HEK293 (cell line): ENCODE measurements around the gene NUAK1.

Source experiments
- CTCF ChIA-PET: fragments of 350-600 bp; formaldehyde crosslinking; extraction: SDS; loops from one replicate; lab custom pipeline; 2021; ENCODE audit warnings: antibody characterized with exemption; lab: Yijun Ruan, JAX
- POLR2A ChIA-PET: fragments of 300-600 bp; formaldehyde crosslinking; extraction: SDS; loops from one replicate; lab custom pipeline; 2020; ENCODE audit warnings: antibody characterized with exemption, inconsistent platforms; lab: Yijun Ruan, JAX
- H3K27ac ChIP-seq: fragments of 200-500 bp; sonication (Bioruptor generic); 2 replicates; pipeline ENCODE4 v1.5.1; 2014; ENCODE audit warnings: low read depth, low read length, control low read depth, inconsistent platforms; ENCODE audit errors: extremely low read depth
- H3K36me3 ChIP-seq, 2 experiments: fragments of 200-500 bp in 1 of 2; sonication (Bioruptor generic) in 1 of 2; 1 replicate in 1 of 2; 2 replicates in 1 of 2; pipeline ENCODE4 v1.5.1; 2014 to 2017; ENCODE audit warnings: inconsistent platforms in 2 of 2, low read length in 2 of 2; ENCODE audit not compliant: control insufficient read depth in 2 of 2, insufficient read depth in 1 of 2
- H3K4me1 ChIP-seq: fragments of 200-500 bp; sonication (Bioruptor generic); 2 replicates; pipeline ENCODE4 v1.5.1; 2014; ENCODE audit warnings: mild to moderate bottlenecking, low read length, inconsistent platforms; ENCODE audit not compliant: control insufficient read depth, insufficient read depth
- H3K4me3 ChIP-seq: 2 replicates; pipeline ENCODE4 v1.5.1; 2011; ENCODE audit warnings: low read depth, mild to moderate bottlenecking, control low read depth, low read length, moderate library complexity
- H3K9me3 ChIP-seq: fragments of 200-500 bp; sonication (Bioruptor generic); 2 replicates; pipeline ENCODE4 v1.5.1; 2014; ENCODE audit warnings: low read depth, low read length, inconsistent platforms; ENCODE audit not compliant: control insufficient read depth, insufficient read depth
- GFI1B ChIP-seq: fragments of 450-650 bp; formaldehyde crosslinking; IDR thresholded peaks from 2 replicates; pipeline ENCODE4 v1.5.1; 2016; ENCODE audit warnings: missing biosample characterization, missing genetic modification characterization
- GLIS2 ChIP-seq: fragments of 450-650 bp; formaldehyde crosslinking; IDR thresholded peaks from 2 replicates; pipeline ENCODE4 v1.5.1; 2016; ENCODE audit warnings: missing biosample characterization, missing genetic modification characterization
- TRIM28 ChIP-seq: IDR thresholded peaks from 2 replicates; pipeline ENCODE4 v1.6.1; 2011; ENCODE audit warnings: low read length, control low read depth, borderline replicate concordance
- ZNF114 ChIP-seq: fragments of 450-650 bp; formaldehyde crosslinking; IDR thresholded peaks from 2 replicates; pipeline ENCODE4 v1.5.0; 2017; ENCODE audit warnings: missing biosample characterization, missing genetic modification characterization
- ZNF138 ChIP-seq: fragments of 450-650 bp; formaldehyde crosslinking; IDR thresholded peaks from 2 replicates; pipeline ENCODE4 v1.5.1; 2016; ENCODE audit warnings: missing biosample characterization, missing genetic modification characterization, borderline replicate concordance
- ZNF266 ChIP-seq: fragments of 450-650 bp; formaldehyde crosslinking; IDR thresholded peaks from 2 replicates; pipeline ENCODE4 v1.5.1; 2016; ENCODE audit warnings: missing biosample characterization, missing genetic modification characterization, low read depth
- ZNF274 ChIP-seq, 2 experiments: fragments of 200-500 bp in 1 of 2; fragments of 450-650 bp in 1 of 2; sonication (Bioruptor generic) in 1 of 2; formaldehyde crosslinking in 1 of 2; IDR thresholded peaks; 2 replicates each; pipeline versions ENCODE4 v1.5.1 to v1.6.1; 2014 to 2016; ENCODE audit warnings: borderline replicate concordance in 1 of 2, inconsistent platforms in 1 of 2, low read length in 1 of 2, missing biosample characterization in 1 of 2, missing genetic modification characterization in 1 of 2
- ZNF501 ChIP-seq: fragments of 450-650 bp; formaldehyde crosslinking; IDR thresholded peaks from 2 replicates; pipeline ENCODE4 v1.5.1; 2016; ENCODE audit warnings: missing biosample characterization, missing genetic modification characterization
- ZNF549 ChIP-seq: fragments of 450-650 bp; IDR thresholded peaks from 2 replicates; pipeline ENCODE4 v1.5.1; 2018; ENCODE audit warnings: missing biosample characterization, missing genetic modification characterization, mild to moderate bottlenecking, inconsistent platforms, moderate library complexity
- ZNF600 ChIP-seq: fragments of 450-650 bp; formaldehyde crosslinking; IDR thresholded peaks from 2 replicates; pipeline ENCODE4 v1.5.1; 2016; ENCODE audit warnings: missing biosample characterization, missing genetic modification characterization
- TF ChIP-seq, protein P1 (sequence below): fragments of 450-650 bp; formaldehyde crosslinking; IDR thresholded peaks from 2 replicates; pipeline ENCODE4 v1.5.1; 2016; ENCODE audit warnings: missing biosample characterization, missing genetic modification characterization, borderline replicate concordance
- TF ChIP-seq, protein P2 (sequence below): fragments of 450-650 bp; formaldehyde crosslinking; IDR thresholded peaks from 2 replicates; pipeline ENCODE4 v1.5.1; 2016; ENCODE audit warnings: missing biosample characterization, missing genetic modification characterization
- TF ChIP-seq, protein P3 (sequence below): fragments of 450-650 bp; formaldehyde crosslinking; IDR thresholded peaks from 2 replicates; pipeline ENCODE4 v1.5.1; 2016; ENCODE audit warnings: missing biosample characterization, missing genetic modification characterization

NUAK1 gene

DNA sequence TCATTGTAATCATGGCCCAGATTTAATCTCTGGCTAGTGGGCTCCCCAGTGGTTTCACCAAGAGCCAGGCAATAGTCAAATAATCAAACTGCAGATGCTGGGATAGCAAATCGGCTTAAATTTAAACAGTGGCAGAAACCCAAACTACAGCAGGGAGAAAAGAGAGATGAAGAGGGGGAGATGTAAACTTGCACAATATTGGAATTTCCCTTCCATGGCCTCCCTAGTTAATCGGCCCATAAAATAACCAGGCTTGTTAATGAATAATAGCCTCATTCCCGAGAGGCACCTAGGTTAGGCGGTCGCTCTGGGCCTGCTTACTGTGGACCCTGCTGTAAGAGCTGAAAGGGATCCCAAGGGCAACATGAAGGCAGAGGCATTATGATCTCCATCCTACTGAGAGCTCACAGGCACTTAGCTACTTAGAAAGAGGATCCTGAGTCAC lies 116.2 kb downstream of the NUAK1 start:
- H3K36me3 ChIP-seq, result no peaks in the 10 kb centered on the region
- ChIA-PET POLR2A (no interaction called here), CTCF (interaction anchor here (0.6 kb wide), 2 partner anchors 112 to 201 kb away, joined by 3 read pairs; no protein-coding TSS in a partner anchor)
- no peak overlapping the region for H3K27ac ChIP-seq
- H3K9me3 ChIP-seq, result no peaks in the 10 kb centered on the region
- TF ChIP-seq, protein P1, sequence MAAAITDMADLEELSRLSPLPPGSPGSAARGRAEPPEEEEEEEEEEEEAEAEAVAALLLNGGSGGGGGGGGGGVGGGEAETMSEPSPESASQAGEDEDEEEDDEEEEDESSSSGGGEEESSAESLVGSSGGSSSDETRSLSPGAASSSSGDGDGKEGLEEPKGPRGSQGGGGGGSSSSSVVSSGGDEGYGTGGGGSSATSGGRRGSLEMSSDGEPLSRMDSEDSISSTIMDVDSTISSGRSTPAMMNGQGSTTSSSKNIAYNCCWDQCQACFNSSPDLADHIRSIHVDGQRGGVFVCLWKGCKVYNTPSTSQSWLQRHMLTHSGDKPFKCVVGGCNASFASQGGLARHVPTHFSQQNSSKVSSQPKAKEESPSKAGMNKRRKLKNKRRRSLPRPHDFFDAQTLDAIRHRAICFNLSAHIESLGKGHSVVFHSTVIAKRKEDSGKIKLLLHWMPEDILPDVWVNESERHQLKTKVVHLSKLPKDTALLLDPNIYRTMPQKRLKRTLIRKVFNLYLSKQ (tag by site-specific recombination), result no peak
- TF ChIP-seq ZNF138 (tag by site-specific recombination) (no peak), ZNF274 (IDR thresholded peaks at IDR 0.05; ENCODE audit: low read length) (no peak), ZNF274 (tag by site-specific recombination; IDR thresholded peaks at IDR 0.05; ENCODE audit: borderline replicate concordance) (no peak), ZNF266 (tag by site-specific recombination) (no peak)
- H3K4me3 ChIP-seq, result no peak overlapping the region
- H3K4me1 ChIP-seq, result no peaks in the 10 kb centered on the region

DNA sequence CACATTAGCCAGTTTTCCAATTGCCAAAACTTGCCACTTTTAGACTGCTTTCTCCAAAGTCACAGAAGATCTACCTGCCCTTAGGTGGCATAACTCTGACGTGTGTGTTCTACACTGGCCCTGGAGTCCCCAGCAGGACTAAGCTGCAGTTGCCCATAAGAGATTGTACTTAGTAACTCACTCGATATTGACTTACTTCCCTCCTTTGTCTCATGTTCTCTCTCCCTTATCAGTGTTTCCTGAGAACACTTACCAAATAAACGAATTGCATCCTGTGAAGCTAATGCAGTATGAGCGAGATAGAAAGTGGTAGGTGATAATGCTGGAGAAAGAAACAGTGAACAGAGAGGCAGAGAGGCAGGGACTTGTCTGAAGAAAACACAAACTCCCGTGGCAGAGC lies 117.2 kb downstream of the NUAK1 start:
- Histone ChIP-seq H3K9me3 (no peaks in the 10 kb centered on the region), H3K4me3 (no peak overlapping the region)
- CTCF ChIA-PET, result interaction anchor here (0.6 kb wide), 1 partner anchor 22 kb away, joined by 3 read pairs; no protein-coding TSS in a partner anchor
- POLR2A ChIA-PET, result no interaction called here
- TF ChIP-seq, protein P2, sequence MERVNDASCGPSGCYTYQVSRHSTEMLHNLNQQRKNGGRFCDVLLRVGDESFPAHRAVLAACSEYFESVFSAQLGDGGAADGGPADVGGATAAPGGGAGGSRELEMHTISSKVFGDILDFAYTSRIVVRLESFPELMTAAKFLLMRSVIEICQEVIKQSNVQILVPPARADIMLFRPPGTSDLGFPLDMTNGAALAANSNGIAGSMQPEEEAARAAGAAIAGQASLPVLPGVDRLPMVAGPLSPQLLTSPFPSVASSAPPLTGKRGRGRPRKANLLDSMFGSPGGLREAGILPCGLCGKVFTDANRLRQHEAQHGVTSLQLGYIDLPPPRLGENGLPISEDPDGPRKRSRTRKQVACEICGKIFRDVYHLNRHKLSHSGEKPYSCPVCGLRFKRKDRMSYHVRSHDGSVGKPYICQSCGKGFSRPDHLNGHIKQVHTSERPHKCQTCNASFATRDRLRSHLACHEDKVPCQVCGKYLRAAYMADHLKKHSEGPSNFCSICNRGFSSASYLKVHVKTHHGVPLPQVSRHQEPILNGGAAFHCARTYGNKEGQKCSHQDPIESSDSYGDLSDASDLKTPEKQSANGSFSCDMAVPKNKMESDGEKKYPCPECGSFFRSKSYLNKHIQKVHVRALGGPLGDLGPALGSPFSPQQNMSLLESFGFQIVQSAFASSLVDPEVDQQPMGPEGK (tag by site-specific recombination), result no peak
- peak; percentile 72; the same call in 1 of the 2 replicates for TF ChIP-seq TRIM28
- TF ChIP-seq, all 188 proteins: peak for 1
- H3K27ac ChIP-seq, result no peak overlapping the region
- H3K36me3 ChIP-seq, result no peaks in the 10 kb centered on the region
- no peaks in the 10 kb centered on the region for H3K4me1 ChIP-seq

DNA sequence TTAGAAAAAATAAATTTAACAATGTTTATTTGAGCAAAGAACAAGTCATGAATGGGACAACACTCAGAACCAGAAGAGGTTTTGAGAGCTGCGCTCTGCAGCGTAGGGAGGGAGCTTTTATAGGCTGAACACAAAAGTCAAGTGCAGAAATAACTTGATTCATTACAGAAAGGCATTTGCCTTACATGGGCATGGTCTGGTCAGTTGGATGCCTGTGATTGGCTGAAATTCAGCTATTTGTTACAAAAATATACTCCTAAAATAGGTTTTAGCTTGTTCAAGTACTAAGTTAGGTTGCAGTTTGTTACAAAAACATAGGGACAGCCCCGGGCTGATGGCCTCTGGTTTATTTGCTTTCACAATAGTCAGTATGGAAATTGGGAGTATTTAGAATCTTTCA lies 118.0 kb downstream of the NUAK1 start:
- no peak for TF ChIP-seq ZNF600 (tag by site-specific recombination)
- no peak for TF ChIP-seq ZNF114 (tag by site-specific recombination)
- TF ChIP-seq ZNF501 (tag by site-specific recombination), result no peak
- TF ChIP-seq GFI1B, result no peak
- TF ChIP-seq ZNF549 (tag by site-specific recombination), result peak; percentile 75; the same call in 1 of the 2 replicates
- TF ChIP-seq GLIS2 (tag by site-specific recombination), result no peak
- TF ChIP-seq, protein P3, sequence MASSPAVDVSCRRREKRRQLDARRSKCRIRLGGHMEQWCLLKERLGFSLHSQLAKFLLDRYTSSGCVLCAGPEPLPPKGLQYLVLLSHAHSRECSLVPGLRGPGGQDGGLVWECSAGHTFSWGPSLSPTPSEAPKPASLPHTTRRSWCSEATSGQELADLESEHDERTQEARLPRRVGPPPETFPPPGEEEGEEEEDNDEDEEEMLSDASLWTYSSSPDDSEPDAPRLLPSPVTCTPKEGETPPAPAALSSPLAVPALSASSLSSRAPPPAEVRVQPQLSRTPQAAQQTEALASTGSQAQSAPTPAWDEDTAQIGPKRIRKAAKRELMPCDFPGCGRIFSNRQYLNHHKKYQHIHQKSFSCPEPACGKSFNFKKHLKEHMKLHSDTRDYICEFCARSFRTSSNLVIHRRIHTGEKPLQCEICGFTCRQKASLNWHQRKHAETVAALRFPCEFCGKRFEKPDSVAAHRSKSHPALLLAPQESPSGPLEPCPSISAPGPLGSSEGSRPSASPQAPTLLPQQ (tag by site-specific recombination), result no peak
- Histone ChIP-seq H3K27ac (no peak overlapping the region), H3K4me3 (no peak overlapping the region), H3K4me1 (no peaks in the 10 kb centered on the region), H3K9me3 (no peaks in the 10 kb centered on the region), H3K36me3 (no peaks in the 10 kb centered on the region)
- ChIA-PET POLR2A (no interaction called here), CTCF (no interaction called here)
